IPS-NIHi7 (cell line): ENCODE data around the gene CTSL.

Source experiments
- DNase-seq: peaks from one replicate; pipeline ENCODE4 v3.0.0; 2012; ENCODE audit warnings: mixed read lengths; ENCODE audit errors: extremely low spot score

CTSL gene

DNA sequence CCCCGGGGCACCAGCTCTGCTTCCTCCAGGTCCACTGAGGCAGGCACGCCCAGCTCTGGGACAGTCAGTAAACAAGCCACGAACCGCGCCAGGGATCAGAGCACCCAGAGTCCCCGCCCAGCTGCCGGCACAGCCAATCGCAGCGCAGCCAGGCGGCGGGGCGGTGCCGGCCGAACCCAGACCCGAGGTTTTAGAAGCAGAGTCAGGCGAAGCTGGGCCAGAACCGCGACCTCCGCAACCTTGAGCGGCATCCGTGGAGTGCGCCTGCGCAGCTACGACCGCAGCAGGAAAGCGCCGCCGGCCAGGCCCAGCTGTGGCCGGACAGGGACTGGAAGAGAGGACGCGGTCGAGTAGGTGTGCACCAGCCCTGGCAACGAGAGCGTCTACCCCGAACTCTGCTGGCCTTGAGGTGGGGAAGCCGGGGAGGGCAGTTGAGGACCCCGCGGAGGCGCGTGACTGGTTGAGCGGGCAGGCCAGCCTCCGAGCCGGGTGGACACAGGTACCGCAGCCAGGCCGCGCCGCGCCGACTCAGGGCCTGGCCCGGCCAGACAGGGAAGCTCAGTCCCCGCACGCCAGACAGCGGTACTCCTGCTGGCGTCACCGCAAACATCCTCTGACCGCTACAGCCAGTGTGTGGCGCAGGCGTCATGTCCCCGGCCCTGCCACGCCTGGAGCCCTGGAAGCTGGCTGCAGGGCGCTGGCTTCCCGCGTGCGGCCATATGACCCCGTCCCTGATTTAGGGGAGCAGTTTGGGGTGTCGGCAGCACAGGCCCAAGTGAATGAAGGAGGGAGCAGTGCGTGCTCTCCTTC lies at the start of gene CTSL:
Gene CTSL (plus strand): TSS at position 220 of the 810 bp plus-strand sequence. CDS start 1,485 bp downstream, outside the sequence.
- peak; percentile 93 for DNase-seq

- no peak for DNase-seq
Observed at GRCh38 chr9:87676976-87677775, 48.7 kb upstream of the CTSL start.

- no peak for DNase-seq
Observed at GRCh38 chr9:87677776-87678587, 47.9 kb upstream of the CTSL start.

GRCh38 chr9:87678650-87679355 lies 47.1 kb upstream of the CTSL start:
- DNase-seq = peak; percentile 77

DNA sequence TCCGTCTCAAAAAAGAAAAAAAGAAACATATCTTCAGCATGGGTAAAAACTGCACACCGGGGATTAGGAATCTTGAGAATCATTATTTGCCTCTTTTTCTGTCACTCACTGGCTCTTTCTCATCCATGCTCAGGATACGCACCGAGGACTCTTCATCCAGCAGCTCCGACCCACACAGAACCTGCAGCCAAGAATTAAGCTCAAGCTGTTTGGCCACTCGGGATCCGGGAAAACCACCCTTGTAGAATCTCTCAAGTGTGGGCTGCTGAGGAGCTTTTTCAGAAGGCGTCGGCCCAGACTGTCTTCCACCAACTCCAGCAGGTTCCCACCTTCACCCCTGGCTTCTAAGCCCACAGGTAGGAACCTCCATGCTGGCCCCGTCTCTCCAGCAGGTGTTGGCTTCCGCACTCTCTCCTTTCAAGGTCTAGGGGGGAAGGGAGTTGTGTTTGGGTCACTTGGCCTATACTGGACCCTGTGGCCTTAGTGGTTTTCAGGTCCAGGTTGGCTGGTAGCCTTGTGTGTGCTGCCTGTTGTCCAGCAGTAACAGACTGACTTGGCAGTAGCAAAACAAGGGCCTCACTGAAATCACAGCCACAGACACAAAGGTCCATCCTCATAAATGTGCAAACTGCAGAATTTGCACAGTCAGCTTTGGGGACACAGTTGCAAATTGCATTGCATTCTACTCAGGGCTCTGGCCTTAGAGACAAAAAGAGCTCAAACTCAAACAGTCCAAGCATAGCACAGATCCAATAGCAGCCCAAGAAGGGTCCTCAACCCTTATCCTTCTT lies 44.5 kb upstream of the CTSL start:
- no peak for DNase-seq

DNA sequence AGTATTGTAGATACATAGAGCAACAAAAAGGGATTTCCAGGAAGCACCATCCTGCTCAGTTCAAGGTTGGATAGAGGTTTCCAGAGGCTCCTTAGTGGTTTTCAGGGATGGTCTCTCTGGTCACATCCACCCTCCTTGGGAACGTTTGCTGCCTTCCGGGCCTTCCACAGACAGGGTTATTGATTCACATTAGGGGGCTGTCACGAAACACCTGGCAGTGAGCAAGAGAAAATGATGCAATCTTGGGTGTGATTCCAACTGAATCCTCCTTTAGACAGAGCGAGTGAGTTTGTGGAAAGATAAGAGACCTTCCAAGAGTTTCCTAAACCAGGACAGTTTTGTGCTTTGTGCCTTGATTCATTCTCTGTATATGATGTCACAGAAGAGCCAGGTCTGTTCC lies 43.8 kb upstream of the CTSL start:
- no peak for DNase-seq

DNA sequence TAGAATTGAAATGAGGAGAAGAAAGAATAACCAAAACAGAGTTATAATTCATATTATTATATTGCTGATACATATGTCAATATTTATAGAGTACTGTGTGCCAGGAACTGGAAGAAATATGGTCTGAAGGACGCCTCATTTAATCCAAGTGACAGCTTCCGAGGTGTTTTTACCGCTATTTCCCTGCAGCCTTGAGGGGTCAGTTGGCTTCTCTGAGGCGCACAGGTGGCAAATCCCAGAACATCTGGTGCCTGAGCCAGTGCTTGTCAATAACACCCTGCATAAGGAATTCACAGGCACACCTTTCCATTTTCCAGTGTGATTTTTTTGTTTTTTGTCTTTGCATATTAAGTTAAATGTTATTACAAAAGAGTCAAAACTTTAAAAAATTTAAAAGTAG lies 43.3 kb upstream of the CTSL start:
- DNase-seq = no peak

DNA sequence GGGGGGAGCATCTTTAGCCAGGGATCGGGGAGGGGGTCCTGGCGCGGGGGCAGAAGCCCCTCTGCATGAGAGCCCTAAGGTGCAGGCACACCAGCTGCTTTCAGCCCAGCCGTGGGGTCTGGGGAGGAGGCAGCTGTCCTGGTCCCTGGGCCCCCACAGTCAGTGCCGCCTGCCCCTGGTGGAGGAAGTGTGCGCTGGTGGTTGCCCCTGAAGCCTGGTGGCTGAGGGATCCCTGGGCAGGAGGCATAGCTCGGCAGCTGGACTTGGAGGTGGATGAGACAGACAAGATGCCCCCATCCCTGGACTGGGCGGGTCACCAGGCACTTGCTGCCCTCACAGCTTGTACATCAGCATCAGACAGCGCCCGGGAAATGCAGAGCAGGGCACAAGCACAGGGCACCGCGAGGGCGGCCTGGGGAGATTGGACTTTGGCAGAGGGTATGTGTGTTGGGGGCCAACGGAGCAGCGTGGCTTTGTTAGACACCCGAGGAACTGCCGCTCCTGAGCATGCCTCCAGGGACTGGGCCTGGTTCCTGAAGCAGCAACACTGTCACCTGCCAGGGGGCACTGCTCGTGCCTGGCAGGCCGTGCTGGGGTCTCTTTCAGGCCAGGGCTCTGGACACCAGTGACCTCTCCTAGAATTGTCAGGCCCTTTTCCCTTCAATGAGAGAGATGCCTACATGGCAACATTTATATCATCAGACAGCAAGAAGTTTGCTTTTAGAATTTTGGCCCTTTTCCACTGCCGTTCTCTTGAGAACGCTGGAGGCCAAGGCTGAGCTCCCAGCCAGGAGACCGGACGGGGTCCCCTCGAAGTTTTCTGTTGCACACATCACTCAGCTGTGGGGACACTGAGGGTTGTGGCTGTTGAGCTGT lies 41.9 kb upstream of the CTSL start:
- no peak for DNase-seq

DNA sequence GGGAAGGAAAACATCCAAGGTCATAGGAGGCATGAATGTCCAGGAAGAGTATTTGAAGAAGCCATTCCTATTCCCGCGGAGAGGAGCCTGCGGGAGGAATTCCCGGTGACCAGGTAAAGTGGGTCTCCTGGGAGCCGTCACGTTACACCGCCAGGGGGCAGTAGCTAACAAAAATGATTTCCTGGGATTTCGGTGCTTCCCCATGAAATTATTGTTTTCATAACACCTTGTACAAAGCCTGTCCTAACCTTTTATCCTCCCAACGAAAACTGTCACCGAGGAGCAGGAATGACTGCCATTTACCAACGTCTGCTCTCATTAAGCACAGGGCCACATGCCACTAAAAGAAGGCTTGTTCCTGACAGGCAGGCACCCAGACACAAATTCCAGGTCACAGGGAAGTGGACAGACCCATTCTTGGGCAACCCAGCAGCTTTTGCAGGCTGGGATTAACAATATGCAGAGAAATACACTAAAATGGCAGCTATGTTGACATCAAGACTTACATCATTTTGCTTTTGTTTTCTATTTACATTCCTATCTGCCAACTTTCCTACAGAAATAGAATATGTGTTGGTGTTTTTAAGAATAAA lies 41.2 kb upstream of the CTSL start:
- peak; percentile 85 for DNase-seq

DNA sequence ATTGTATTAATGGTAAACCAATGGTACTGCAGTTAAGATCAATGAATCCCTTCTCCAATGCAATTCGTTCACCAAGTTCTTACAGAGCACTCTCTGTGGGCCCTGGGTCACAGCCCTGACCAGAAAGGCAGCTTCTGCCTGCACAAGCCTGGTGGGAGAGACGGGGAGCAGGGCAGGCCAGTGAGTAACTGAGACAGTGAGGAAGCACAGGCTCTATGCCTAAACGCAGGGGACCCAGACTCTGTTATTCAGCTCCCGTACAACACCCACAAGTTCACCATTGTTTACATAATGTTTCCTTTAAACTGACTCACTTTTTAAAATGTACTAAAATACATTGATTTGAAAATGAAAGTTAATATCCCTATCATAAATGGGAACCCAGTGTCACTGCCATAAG lies 40.5 kb upstream of the CTSL start:
- DNase-seq = no peak

- no peak for DNase-seq
Observed at GRCh38 chr9:87685871-87686519, 39.9 kb upstream of the CTSL start.

- no peak for DNase-seq
Observed at GRCh38 chr9:87686520-87687090, 39.3 kb upstream of the CTSL start.

- no peak for DNase-seq
Observed at GRCh38 chr9:87687207-87687606, 38.7 kb upstream of the CTSL start.

GRCh38 chr9:87694236-87694755 lies 31.6 kb upstream of the CTSL start:
- no peak for DNase-seq

GRCh38 chr9:87695523-87695922 lies 30.4 kb upstream of the CTSL start:
- DNase-seq = no peak

DNA sequence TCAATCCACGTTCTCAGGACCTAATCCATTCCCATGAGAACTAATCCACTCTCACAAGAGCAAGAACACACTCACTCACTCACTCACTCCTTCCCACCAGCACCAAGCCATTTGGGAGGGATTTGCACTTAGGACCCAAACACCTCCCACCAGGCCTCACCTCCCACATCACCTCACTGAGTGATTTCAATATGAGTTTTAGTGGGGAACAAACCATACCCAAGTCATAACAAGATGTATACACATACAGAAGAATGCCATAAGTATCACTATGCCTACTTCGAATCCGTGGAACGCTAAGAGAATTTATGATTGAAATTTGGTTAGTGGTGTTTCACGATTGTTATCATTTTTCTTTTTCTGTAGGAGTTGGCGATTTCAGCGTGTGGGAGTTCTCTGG lies 29.3 kb upstream of the CTSL start:
- no peak for DNase-seq

DNA sequence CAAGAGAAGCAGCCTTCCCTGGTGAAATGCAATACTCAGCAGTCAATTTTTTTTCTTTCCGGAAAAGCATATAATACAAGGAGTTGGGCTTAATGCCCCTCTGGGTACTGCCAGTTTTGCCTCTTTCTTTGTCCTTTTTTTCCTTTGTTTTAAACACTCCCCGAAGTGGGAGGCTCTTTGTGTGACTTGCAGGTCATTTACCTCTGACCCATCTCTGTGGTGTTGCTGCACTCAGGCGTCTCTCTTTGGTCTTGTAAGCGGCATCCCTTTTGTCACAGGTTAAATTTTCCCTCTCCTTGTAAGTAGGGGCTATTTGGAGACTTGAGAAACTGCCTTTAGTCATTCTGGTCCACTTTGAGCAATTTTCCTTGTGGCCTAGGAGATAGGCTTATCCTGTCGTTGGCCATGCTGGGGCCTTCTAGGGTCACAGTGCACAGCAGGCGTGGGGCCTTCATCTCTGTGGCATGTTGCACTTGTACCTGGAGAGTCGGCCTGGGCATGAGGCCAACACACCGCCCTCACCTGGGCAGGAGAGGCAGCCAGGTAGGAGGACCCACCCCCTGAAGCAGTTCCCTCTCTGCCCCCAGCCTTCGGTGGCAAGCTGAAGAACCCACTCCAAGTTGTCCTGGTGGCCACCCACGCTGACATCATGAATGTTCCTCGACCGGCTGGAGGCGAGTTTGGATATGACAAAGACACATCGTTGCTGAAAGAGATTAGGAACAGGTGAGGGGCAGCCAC lies 27.7 kb upstream of the CTSL start:
- DNase-seq = no peak
